CD8-positive, alpha-beta memory T cell (primary cell): ENCODE data around the gene ASPG. TPM values are rescaled to one million over a fixed set of nuclear protein-coding genes. Genes with fewer than 3 reads are reported as not detected.

Source experiments
- CTCF ChIA-PET: fragments of 350-600 bp; sonication (Branson Sonifier 250); formaldehyde crosslinking; loops from one replicate; lab custom pipeline; 2021; ENCODE audit warnings: antibody characterized with exemption; lab: Charles Lee
- POLR2A ChIA-PET: fragments of 350-600 bp; sonication (Branson Sonifier 250); formaldehyde crosslinking; loops from one replicate; lab custom pipeline; 2021; ENCODE audit warnings: antibody characterized with exemption; lab: Charles Lee
- DNase-seq, 5 donors: peaks; one replicate each; pipeline versions ENCODE4 v3.0.0 to v3.0.0-alpha.2; 2020 to 2022; ENCODE audit warnings: mixed read lengths in 1 of 5
- H3K27ac ChIP-seq: one replicate; pipeline ENCODE4 v1.7.0; 2013; ENCODE audit warnings: low read depth, mild to moderate bottlenecking, low read length, moderate library complexity
- H3K27me3 ChIP-seq: 2 replicates; pipeline ENCODE4 v1.7.0; 2013; ENCODE audit warnings: low read length, mild to moderate bottlenecking; ENCODE audit not compliant: insufficient read depth, poor library complexity, severe bottlenecking
- H3K36me3 ChIP-seq: 2 replicates; pipeline ENCODE4 v1.7.0; 2013; ENCODE audit warnings: mild to moderate bottlenecking, low read length, moderate library complexity; ENCODE audit not compliant: insufficient read depth
- H3K4me1 ChIP-seq: 2 replicates; pipeline ENCODE4 v1.7.0; 2013; ENCODE audit warnings: mild to moderate bottlenecking, low read length, moderate library complexity; ENCODE audit not compliant: insufficient read depth
- H3K4me3 ChIP-seq: 2 replicates; pipeline ENCODE4 v1.7.0; 2013; ENCODE audit warnings: mild to moderate bottlenecking, low read length
- H3K9me3 ChIP-seq: 2 replicates; pipeline ENCODE4 v1.7.0; 2013; ENCODE audit warnings: mild to moderate bottlenecking, low read length
- H3K27ac Mint-ChIP-seq, 8 donors: one replicate each; pipeline ENCODE4 v1.8.0; 2020 to 2021; ENCODE audit warnings: mixed read lengths in 8 of 8, mild to moderate bottlenecking in 6 of 8, inconsistent platforms in 3 of 8, moderate library complexity in 3 of 8
- H3K27me3 Mint-ChIP-seq, 2 donors: one replicate each; pipeline ENCODE4 v1.8.0; 2020 to 2021; ENCODE audit warnings: mixed read lengths in 2 of 2, mild to moderate bottlenecking in 1 of 2, moderate library complexity in 1 of 2
- H3K36me3 Mint-ChIP-seq, 3 donors: one replicate each; pipeline ENCODE4 v1.8.0; 2020 to 2021; ENCODE audit warnings: mixed read lengths in 3 of 3, inconsistent platforms in 1 of 3, mild to moderate bottlenecking in 1 of 3
- H3K4me1 Mint-ChIP-seq, 3 donors: one replicate each; pipeline ENCODE4 v1.8.0; 2020 to 2021; ENCODE audit warnings: mixed read lengths in 3 of 3, inconsistent platforms in 1 of 3, mild to moderate bottlenecking in 1 of 3
- H3K4me3 Mint-ChIP-seq, 7 donors: one replicate each; pipeline ENCODE4 v1.8.0; 2020 to 2021; ENCODE audit warnings: mixed read lengths in 7 of 7, mild to moderate bottlenecking in 6 of 7, moderate library complexity in 4 of 7, inconsistent platforms in 2 of 7
- H3K9me3 Mint-ChIP-seq, 5 donors: one replicate each; pipeline ENCODE4 v1.8.0; 2020 to 2022; ENCODE audit warnings: mixed read lengths in 5 of 5, mild to moderate bottlenecking in 3 of 5, moderate library complexity in 2 of 5, inconsistent platforms in 1 of 5
- polyA plus RNA-seq: library from polyadenylated mRNA; unstranded; fragments of 300-500 nt; fragmentation: Illumina TruSeq; gene quantifications from one replicate; pipeline ENCODE4 v1.2.3, GENCODE V29; 2021
- total RNA-seq, 2 experiments: library from RNA; stranded (reverse); gene quantifications; one replicate each; pipeline ENCODE4 v1.2.3, GENCODE V29; 2021

The ASPG gene
- total and polyA plus RNA-seq, 3 experiments from 2014 or later: not detected

DNA sequence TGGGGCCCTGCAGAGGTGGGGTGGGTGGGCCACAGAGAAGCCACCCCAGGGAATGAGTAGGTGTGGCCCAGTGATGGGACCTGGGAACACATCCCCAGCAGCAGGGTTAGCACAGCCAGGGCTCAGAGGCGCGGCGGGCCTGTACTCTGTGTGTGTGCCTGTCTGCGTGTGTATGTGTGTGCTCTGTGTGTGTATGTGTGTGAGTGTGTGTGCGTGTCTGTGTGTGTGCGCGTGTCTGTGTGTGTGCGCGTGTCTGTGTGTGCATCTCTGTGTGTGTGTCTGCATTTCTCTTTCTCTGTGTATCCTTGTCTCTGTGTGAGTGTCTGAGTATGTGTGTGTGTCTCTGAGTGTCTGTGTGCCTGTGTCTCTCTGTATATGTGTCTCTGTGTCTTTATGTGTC lies 79.0 kb downstream of the ASPG start:
- ChIA-PET POLR2A (no interaction called here), CTCF (no interaction called here)
- H3K36me3 ChIP-seq: no peaks in the 10 kb centered on the region
- H3K27me3 ChIP-seq: no peaks in the 10 kb centered on the region
- H3K4me3 ChIP-seq: no peak overlapping the region
- Mint-ChIP-seq H3K36me3 (no peaks in the 10 kb centered on the region), H3K4me1 (no peaks in the 10 kb centered on the region), H3K27ac (no peak overlapping the region), H3K9me3 (no peaks in the 10 kb centered on the region), H3K4me3 (no peak overlapping the region), H3K27me3 (no peaks in the 10 kb centered on the region)
- H3K9me3 ChIP-seq: no peaks in the 10 kb centered on the region
- H3K27ac ChIP-seq: no peak overlapping the region
- H3K4me1 ChIP-seq: no peaks in the 10 kb centered on the region
- no peak for DNase-seq

Other genes with a start within 250 kb of the ASPG start
- gene PPP1R13B, start 238.1 kb upstream of the ASPG start, total RNA-seq: 10 to 100 TPM; 14.0 to 14.4 TPM
- 10.4 TPM for gene PPP1R13B, start 238.1 kb upstream of the ASPG start, polyA plus RNA-seq
- gene TDRD9, start 157.2 kb upstream of the ASPG start, total RNA-seq: under 1 TPM; 0.44 to 0.46 TPM
- gene TDRD9, start 157.2 kb upstream of the ASPG start, polyA plus RNA-seq: 1.3 TPM
- not detected for gene RD3L, start 143.2 kb upstream of the ASPG start, total RNA-seq
- not detected for gene RD3L, start 143.2 kb upstream of the ASPG start, polyA plus RNA-seq
- under 1 TPM; 0.15 to 0.20 TPM for gene KIF26A, start 52.9 kb downstream of the ASPG start, total RNA-seq
- not detected for gene KIF26A, start 52.9 kb downstream of the ASPG start, polyA plus RNA-seq